ENCODE data around the gene PTGFR.

Gene PTGFR

GRCh38 chr1:78490861-78491450 lies at the start of gene PTGFR:
TSS of gene PTGFR (plus strand) at chr1:78490974. CDS start at chr1:78492744, 1,770 bp downstream.
- DNase-seq (ENCODE audit: low read depth), result peak; percentile 60

- DNase-seq (ENCODE audit: low read depth), result peak; percentile 87
These were observed 48.9 kb upstream of the PTGFR start for GRCh38 chr1:78441921-78442320.

GRCh38 chr1:78447086-78447485 lies 43.7 kb upstream of the PTGFR start:
- DNase-seq (ENCODE audit: low read depth), result peak; percentile 53

GRCh38 chr1:78464449-78464891 lies 26.3 kb upstream of the PTGFR start:
- no peak for DNase-seq (ENCODE audit: low read depth)

- no peak for DNase-seq (ENCODE audit: low read depth)
These were observed 25.6 kb upstream of the PTGFR start for GRCh38 chr1:78465143-78465542.

- no peak for DNase-seq (ENCODE audit: low read depth)
These were observed 22.3 kb upstream of the PTGFR start for GRCh38 chr1:78468521-78468920.

GRCh38 chr1:78469576-78469975 lies 21.2 kb upstream of the PTGFR start:
- no peak for DNase-seq (ENCODE audit: low read depth)

- no peak for DNase-seq (ENCODE audit: low read depth)
These were observed 18.7 kb upstream of the PTGFR start for GRCh38 chr1:78471890-78472620.

GRCh38 chr1:78472851-78473496 lies 17.8 kb upstream of the PTGFR start:
- DNase-seq (ENCODE audit: low read depth), result no peak

- DNase-seq (ENCODE audit: low read depth), result no peak
These were observed 16.7 kb upstream of the PTGFR start for GRCh38 chr1:78474092-78474491.

- peak; percentile 19 for DNase-seq (ENCODE audit: low read depth)
These were observed 14.7 kb upstream of the PTGFR start for GRCh38 chr1:78475888-78476610.

GRCh38 chr1:78483903-78484302 lies 6.9 kb upstream of the PTGFR start:
- peak; percentile 68 for DNase-seq (ENCODE audit: low read depth)

- peak; percentile 94 for DNase-seq (ENCODE audit: low read depth)
These were observed 787 bp downstream of the PTGFR start for GRCh38 chr1:78491451-78492071.

GRCh38 chr1:78492386-78492950 lies 1.7 kb downstream of the PTGFR start:
- DNase-seq (ENCODE audit: low read depth), result no peak

GRCh38 chr1:78493451-78493850 lies 2.7 kb downstream of the PTGFR start:
- peak; percentile 29 for DNase-seq (ENCODE audit: low read depth)

- peak; percentile 45 for DNase-seq (ENCODE audit: low read depth)
These were observed 6.4 kb downstream of the PTGFR start for GRCh38 chr1:78497201-78497600.

GRCh38 chr1:78500529-78500928 lies 9.8 kb downstream of the PTGFR start:
- DNase-seq (ENCODE audit: low read depth), result no peak

- no peak for DNase-seq (ENCODE audit: low read depth)
These were observed 10.4 kb downstream of the PTGFR start for GRCh38 chr1:78501203-78501602.

GRCh38 chr1:78511334-78511733 lies 20.6 kb downstream of the PTGFR start:
- peak; percentile 28 for DNase-seq (ENCODE audit: low read depth)

GRCh38 chr1:78516716-78517115 lies 25.9 kb downstream of the PTGFR start:
- no peak for DNase-seq (ENCODE audit: low read depth)

GRCh38 chr1:78519446-78519845 lies 28.7 kb downstream of the PTGFR start:
- peak; percentile 70 for DNase-seq (ENCODE audit: low read depth)

- no peak for DNase-seq (ENCODE audit: low read depth)
These were observed 29.4 kb downstream of the PTGFR start for GRCh38 chr1:78520216-78520615.

All from EH (cell line).